GM21515 (cell line): Measurements from ENCODE around the gene RFFL.
"Not testable (repeated sequence)": the region's sequence is repeated elsewhere in the genome, so short reads cannot be mapped to it uniquely, and the experiment has no call there.

Experiments used
- ATAC-seq: cut with Tn5 transposase; IDR thresholded peaks from one replicate; pipeline ENCODE4 v1.9.1; 2021; ENCODE audit not compliant: unreplicated experiment

Gene RFFL

DNA sequence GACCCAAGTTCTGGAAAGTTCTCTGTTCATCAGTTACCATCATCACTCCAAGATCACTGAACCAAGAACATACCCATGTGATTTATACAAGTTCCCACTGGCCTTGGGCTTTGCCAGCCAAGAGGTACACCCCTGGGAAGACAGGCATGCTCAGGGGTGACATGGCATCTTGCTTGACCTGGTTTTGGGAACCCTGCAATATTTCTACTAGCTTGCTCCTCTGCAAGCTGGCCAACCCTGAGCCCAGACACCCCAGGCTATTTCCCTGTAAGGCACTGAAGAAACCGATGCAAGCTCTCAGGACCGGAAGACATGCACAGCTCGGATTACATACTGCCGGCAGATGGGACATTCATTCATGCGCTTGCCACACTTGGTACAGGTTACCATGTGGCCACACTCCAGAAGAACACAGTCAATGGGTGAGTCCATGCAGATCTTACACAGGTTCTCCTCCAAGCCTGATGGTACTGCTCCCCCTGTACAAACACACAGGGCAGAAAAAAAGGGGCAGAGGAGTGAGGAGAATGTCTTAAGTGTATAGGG is 51.8 kb downstream of the RFFL start:
- no peak for ATAC-seq

- no peak for ATAC-seq
These were observed 53.4 kb downstream of the RFFL start for GRCh38 chr17:35010093-35010492.

DNA sequence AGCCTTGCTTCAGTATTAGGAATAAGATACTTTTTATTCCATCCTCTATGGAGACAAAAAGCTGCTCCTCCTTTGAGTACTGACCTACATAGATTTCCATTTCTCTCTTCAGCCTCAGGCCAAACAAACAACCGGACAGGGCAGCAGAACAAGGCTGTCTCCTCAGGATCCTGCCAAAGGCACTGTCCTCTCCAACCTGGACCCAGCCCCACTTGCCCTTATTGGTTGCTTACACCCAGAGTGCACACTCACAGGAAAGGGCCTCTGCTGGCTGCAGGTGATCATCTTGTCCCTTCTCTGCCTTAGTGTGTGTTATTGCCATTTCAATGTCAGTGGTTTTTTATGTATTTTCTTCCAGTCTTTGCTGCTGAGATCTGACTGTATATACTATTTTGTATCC is 56.5 kb downstream of the RFFL start:
- no peak for ATAC-seq

GRCh38 chr17:35006345-35006744 is 57.2 kb downstream of the RFFL start:
- ATAC-seq = no peak

DNA sequence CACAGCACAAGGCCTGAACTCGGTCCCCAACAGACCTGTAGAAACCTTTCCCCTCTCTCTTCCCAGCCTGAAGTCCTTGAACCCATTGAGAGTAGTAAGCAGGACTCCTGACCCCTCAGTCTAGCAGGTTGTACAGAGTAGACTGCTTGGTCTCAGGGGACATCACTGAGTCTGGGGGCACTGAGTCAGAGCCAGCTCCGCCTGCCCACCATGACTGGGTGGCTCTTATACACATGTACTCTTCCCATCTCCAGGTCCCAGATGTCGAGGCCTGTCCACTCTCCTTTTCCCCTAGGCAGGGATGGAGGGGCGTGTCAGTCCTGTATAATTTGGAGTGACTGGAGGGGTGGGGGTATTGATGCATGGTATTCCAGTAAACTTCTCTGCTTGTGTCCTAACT is 59.7 kb downstream of the RFFL start:
- ATAC-seq = no peak

GRCh38 chr17:35002876-35003551 is 60.5 kb downstream of the RFFL start:
- ATAC-seq = no peak

DNA sequence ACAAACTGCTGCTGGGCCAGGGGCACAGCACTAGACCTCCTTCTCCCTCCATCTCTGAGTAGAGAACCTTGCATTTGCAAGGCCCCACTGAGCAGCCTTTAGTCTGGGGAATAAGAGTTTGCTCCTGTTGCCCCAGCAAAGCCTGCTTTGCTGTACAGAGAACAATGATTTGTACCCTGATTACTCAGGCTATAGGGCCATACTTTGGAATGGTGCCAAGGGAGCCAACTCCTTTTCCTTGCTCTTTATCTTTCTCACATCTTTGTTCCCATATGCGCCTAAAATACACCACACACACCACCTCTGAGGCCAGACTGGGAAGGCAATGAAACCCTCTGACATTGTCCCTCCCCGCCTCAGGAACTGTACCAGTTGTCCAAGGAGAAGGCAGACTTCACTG is 62.0 kb downstream of the RFFL start:
- no peak for ATAC-seq

- ATAC-seq = not testable (repeated sequence)
These were observed 62.5 kb downstream of the RFFL start for GRCh38 chr17:35000965-35001364.

DNA sequence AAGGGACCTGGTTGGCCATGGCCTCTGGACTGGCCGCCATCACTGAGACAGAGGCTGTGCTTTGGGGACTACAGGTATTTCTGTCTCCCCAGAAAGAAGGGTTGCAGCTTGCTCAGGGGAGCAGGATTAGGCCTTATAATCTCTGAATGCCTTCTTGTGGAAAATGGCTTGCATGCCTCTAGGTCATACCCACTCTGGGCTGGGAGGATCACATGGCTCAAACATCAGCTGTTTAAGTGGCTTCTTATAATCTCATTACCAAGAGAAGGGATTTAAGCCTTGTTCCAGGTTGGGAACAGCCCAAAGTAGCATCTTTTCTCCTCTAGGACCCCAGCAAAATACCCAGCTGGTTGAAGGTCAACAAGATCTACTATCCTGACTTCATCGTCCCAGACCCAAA is 64.1 kb downstream of the RFFL start:
- no peak for ATAC-seq

DNA sequence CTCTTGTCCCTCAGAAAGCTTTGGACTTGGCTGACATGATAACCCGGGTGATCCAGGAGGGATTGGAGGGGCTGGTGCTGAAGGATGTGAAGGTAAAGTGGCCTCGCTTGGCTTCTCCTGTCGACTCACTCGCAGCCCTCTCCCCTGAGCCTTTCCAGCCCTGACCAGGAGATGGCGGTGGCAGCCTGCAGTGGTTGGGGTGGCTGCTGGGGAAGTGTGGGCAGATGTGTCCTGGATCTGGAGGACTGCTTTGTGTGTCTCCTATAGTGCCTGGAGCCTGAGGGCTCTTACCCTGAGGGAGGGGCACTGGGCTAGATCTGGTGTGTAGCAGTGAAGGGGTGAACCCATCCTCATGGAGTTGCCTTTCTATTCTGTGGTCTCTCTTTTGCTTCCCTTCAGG is 65.3 kb downstream of the RFFL start:
- ATAC-seq = no peak

GRCh38 chr17:34997355-34997862 is 66.1 kb downstream of the RFFL start:
- no peak for ATAC-seq

- ATAC-seq = no peak
These were observed 66.9 kb downstream of the RFFL start for GRCh38 chr17:34996422-34997285.

GRCh38 chr17:34993031-34993430 is 70.5 kb downstream of the RFFL start:
- ATAC-seq = no peak

GRCh38 chr17:34991606-34992005 is 71.9 kb downstream of the RFFL start:
- no peak for ATAC-seq

GRCh38 chr17:34990921-34991365 is 72.6 kb downstream of the RFFL start:
- ATAC-seq = no peak

DNA sequence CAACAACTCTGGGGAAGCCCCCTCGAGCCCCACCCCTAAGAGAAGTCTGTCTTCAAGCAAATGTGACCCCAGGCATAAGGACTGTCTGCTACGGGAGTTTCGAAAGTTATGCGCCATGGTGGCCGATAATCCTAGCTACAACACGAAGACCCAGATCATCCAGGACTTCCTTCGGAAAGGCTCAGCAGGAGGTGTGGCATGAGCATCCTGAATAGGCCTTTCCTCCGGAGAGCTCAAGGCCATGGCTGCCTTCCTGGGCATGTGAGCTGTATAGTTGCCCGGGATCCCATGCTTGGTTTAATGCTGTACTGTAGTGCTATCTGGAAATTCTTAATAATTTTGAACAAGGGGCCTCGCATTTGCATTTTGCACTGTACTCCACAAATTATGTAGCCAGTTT is 74.0 kb downstream of the RFFL start:
- ATAC-seq = no peak

GRCh38 chr17:34988644-34989043 is 74.9 kb downstream of the RFFL start:
- no peak for ATAC-seq

DNA sequence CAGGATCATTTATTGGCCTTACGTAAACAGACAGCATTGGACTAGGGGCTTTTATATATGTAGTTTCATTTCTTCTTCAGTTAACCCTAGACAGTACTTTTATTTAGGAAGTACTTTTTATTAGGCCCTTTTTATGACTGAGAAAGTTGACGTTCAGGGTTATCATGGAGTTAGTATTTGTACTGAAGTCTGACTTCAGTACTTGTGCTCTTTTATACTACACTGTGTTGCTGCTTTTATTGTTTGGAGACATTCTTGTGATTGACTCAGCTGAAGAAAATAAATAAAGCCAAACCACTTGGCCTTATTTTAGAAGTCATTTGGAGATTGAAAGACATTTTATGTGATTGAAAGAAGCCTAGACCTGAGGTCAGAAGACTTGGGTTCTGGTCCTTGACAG is 76.3 kb downstream of the RFFL start:
- no peak for ATAC-seq

- no peak for ATAC-seq
These were observed 81.8 kb downstream of the RFFL start for GRCh38 chr17:34981538-34982241.

DNA sequence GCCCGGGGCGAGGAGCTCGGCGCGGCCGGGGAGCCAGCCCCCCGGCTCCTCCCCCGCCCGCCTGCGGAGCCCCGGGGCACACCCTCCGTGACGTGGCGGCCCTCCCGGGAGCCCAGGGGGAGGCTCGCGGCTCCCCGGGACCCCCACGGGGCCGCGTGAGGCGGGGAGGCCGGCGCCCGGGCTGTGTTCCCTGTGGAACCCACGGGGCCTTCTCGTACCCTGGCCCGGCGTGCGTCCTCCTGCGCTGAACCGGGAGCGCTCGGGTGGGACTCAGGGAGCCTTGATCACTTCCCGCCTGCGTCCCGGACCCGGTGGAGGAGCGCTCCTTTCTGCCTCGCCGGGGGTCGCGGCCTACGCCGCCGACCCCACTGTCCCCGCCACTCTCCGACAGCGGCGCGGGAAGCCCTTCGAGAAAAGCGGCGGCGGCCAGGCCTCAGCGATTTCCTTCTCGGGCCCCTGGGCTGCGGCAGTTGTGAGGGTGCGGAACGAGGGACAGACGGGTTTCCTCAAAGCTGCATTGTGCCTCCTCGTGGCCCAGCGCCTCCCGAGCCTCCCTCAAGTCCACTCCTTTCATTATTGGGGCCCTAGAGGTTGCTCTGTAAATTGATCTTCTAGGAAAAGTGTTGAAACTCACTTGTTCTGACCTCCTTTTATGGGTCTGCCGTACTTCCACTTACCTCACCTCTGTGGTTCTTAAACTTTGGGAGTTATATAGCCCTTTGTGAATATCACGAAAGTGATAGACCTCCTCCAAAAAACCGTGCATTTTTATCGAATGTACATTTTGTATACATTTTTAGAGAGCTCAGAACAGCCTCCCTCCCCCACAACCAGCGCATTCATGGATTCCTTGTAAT is 82.6 kb downstream of the RFFL start:
- peak; percentile 81 for ATAC-seq

- ATAC-seq = peak; percentile 82
These were observed 83.2 kb downstream of the RFFL start, which contains the start of gene LIG3 for GRCh38 chr17:34980353-34980680. Gene LIG3, plus strand, starts transcription at chr17:34980512. Its CDS starts 2,494 bp downstream, at chr17:34983006.
